DND-41 (cell line): ENCODE results near the gene NFIA.

Experiments used
- ATAC-seq: fragments of 200-7000 bp; cut with Tn5 transposase; 3 replicates; pipeline ENCODE4 v1.9.1; 2021; ENCODE audit warnings: low read depth; ENCODE audit not compliant: insufficient read depth
- DNase-seq: peaks from one replicate; pipeline ENCODE4 v3.0.0-alpha.2; 2020
- H2AFZ ChIP-seq: 2 replicates; pipeline ENCODE4 v1.6.0; 2012; ENCODE audit warnings: low read depth, low read length
- H3K27ac ChIP-seq: 2 replicates; pipeline ENCODE4 v1.5.1; 2012; ENCODE audit warnings: low read length, inconsistent platforms
- H3K27me3 ChIP-seq: fragments of 200-600 bp; sonication (generic); 2 replicates; pipeline ENCODE4 v1.6.0; 2012; ENCODE audit warnings: low read length, mild to moderate bottlenecking, inconsistent platforms; ENCODE audit not compliant: insufficient read depth, poor library complexity
- H3K36me3 ChIP-seq: 2 replicates; pipeline ENCODE4 v1.5.1; 2012; ENCODE audit warnings: low read length, inconsistent platforms; ENCODE audit not compliant: insufficient read depth
- H3K4me1 ChIP-seq: 2 replicates; pipeline ENCODE4 v1.5.1; 2012; ENCODE audit warnings: mild to moderate bottlenecking, low read length; ENCODE audit not compliant: insufficient read depth
- H3K4me2 ChIP-seq: 2 replicates; pipeline ENCODE4 v1.6.0; 2012; ENCODE audit warnings: mild to moderate bottlenecking, moderate library complexity, low read length, inconsistent platforms; ENCODE audit not compliant: insufficient read depth
- H3K4me3 ChIP-seq, 2 experiments: fragments of 200-600 bp in 1 of 2; shearing (Covaris generic) in 1 of 2; 2 replicates each; pipeline ENCODE4 v1.5.1; 2012 to 2016; ENCODE audit warnings: inconsistent platforms in 2 of 2, low read length in 2 of 2, mild to moderate bottlenecking in 2 of 2, low read depth in 1 of 2, moderate library complexity in 1 of 2
- H3K79me2 ChIP-seq: 2 replicates; pipeline ENCODE4 v1.6.0; 2012; ENCODE audit warnings: low read length, inconsistent platforms; ENCODE audit not compliant: insufficient read depth
- H3K9ac ChIP-seq: 2 replicates; pipeline ENCODE4 v1.6.0; 2012; ENCODE audit warnings: low read depth, mild to moderate bottlenecking, inconsistent platforms, low read length, moderate library complexity
- H3K9me3 ChIP-seq: 2 replicates; pipeline ENCODE4 v1.5.1; 2012; ENCODE audit warnings: low read length, moderate library complexity, mild to moderate bottlenecking, inconsistent platforms; ENCODE audit not compliant: insufficient read depth, severe bottlenecking
- H4K20me1 ChIP-seq: 2 replicates; pipeline ENCODE4 v1.6.0; 2012; ENCODE audit warnings: low read length; ENCODE audit not compliant: insufficient read depth
- EZH2 ChIP-seq: IDR thresholded peaks from 3 replicates; pipeline ENCODE4 v1.6.1; 2012; ENCODE audit warnings: borderline replicate concordance, low read depth, mild to moderate bottlenecking, moderate library complexity, low read length, inconsistent platforms; ENCODE audit not compliant: severe bottlenecking
- TF ChIP-seq, protein P1 (sequence below): IDR thresholded peaks from 2 replicates; pipeline ENCODE4 v1.5.1; 2012; ENCODE audit warnings: borderline replicate concordance, low read length, moderate library complexity, mild to moderate bottlenecking; ENCODE audit not compliant: poor library complexity, severe bottlenecking; ENCODE audit errors: extremely low read depth

NFIA gene

DNA sequence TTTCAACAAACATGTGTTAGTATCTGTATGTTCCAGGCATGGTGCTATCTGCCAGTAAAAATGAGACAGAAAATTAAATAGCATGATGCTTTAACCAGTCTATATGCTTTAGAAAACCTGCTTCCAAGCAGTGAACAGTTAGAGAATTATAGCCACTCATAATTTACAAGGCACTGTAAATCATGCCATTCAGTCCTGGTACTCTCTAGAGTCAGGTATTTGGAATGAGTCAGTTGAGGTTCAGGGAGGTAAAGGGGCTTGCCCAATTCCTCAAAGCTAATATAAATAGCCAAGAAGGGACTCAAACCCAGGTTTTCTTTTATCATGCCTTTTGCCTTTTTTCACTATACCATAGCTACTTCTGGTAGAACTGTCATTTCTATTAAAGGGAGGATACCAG is 184.4 kb downstream of the NFIA start:
- H3K27ac ChIP-seq = no peak overlapping the region
- H3K4me1 ChIP-seq = no peaks in the 10 kb centered on the region
- TF ChIP-seq, protein P1, sequence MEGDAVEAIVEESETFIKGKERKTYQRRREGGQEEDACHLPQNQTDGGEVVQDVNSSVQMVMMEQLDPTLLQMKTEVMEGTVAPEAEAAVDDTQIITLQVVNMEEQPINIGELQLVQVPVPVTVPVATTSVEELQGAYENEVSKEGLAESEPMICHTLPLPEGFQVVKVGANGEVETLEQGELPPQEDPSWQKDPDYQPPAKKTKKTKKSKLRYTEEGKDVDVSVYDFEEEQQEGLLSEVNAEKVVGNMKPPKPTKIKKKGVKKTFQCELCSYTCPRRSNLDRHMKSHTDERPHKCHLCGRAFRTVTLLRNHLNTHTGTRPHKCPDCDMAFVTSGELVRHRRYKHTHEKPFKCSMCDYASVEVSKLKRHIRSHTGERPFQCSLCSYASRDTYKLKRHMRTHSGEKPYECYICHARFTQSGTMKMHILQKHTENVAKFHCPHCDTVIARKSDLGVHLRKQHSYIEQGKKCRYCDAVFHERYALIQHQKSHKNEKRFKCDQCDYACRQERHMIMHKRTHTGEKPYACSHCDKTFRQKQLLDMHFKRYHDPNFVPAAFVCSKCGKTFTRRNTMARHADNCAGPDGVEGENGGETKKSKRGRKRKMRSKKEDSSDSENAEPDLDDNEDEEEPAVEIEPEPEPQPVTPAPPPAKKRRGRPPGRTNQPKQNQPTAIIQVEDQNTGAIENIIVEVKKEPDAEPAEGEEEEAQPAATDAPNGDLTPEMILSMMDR = no peak
- TF ChIP-seq EZH2 = no peak
- H3K79me2 ChIP-seq = no peaks in the 10 kb centered on the region
- no peak overlapping the region for H3K4me3 ChIP-seq
- H4K20me1 ChIP-seq = no peaks in the 10 kb centered on the region
- no peaks in the 10 kb centered on the region for H3K27me3 ChIP-seq
- no peak overlapping the region for H2AFZ ChIP-seq
- H3K4me2 ChIP-seq = no peak overlapping the region
- DNase-seq (no peak), ATAC-seq (no peak)
- no peaks in the 10 kb centered on the region for H3K9me3 ChIP-seq
- no peaks in the 10 kb centered on the region for H3K36me3 ChIP-seq
- no peak overlapping the region for H3K9ac ChIP-seq

DNA sequence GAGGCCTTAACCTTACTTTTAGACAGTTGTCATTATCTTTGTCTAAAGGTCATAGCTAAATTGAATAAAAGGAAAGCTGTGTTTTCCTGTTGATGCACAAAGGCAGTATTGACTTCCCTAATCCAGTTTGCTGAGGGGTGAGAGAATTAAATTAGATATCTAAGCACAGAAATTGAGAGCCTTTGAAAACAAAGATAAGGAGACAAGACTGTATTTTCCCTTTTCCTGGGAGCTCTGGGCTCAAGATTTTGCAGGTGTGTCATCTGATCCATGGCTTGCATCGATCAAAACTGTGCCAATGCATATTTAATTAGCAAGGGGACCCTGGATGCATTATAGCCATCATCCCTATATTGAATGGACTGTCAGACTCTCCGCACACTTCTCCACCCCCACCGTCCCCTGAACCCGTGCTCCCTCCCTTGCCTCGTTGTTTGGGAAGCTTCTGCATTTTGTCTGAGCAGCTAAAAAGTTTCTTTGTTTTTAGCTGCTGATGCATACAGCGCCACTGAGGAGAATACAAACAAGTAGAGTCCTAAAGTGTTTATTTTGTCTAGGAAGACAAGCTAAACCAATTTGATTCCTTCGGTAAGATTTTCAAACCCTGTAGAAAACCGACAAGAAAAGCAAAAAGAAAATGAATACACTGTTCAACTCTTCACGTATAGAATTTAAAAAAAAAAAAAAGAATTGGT is 186.3 kb downstream of the NFIA start:
- Histone ChIP-seq H3K9me3 (no peaks in the 10 kb centered on the region), H3K4me3 (no peak overlapping the region), H3K36me3 (no peaks in the 10 kb centered on the region), H3K9ac (no peak overlapping the region), H4K20me1 (no peaks in the 10 kb centered on the region), H3K4me2 (no peak overlapping the region), H2AFZ (no peak overlapping the region), H3K27me3 (no peaks in the 10 kb centered on the region), H3K27ac (no peak overlapping the region), H3K79me2 (no peaks in the 10 kb centered on the region), H3K4me1 (no peaks in the 10 kb centered on the region)
- ATAC-seq (no peak), DNase-seq (no peak)
- no peak for TF ChIP-seq EZH2
- TF ChIP-seq, protein P1 = no peak

DNA sequence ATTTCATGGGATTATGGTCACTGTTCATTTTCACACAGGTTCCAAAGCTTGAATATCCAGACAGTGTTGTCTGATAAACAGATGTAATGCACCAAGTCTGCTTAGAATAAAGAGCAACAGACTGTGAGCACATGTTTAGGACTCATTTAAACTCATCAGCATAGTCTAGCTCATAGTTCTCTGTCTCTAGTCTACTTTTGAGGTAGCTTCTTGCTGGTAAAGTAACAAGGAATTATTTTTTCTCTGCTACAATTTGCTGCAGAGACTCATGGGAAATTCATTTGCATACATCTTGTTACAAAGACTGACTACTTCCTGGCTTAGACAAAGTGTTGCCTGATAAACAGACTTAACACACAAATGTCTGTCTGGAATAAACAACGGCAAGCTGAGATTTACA is 187.2 kb downstream of the NFIA start:
- H4K20me1 ChIP-seq = no peaks in the 10 kb centered on the region
- no peaks in the 10 kb centered on the region for H3K27me3 ChIP-seq
- TF ChIP-seq, protein P1 = no peak
- no peak for TF ChIP-seq EZH2
- no peaks in the 10 kb centered on the region for H3K36me3 ChIP-seq
- no peak overlapping the region for H2AFZ ChIP-seq
- no peak overlapping the region for H3K27ac ChIP-seq
- no peak overlapping the region for H3K4me3 ChIP-seq
- H3K4me1 ChIP-seq = no peaks in the 10 kb centered on the region
- H3K79me2 ChIP-seq = no peaks in the 10 kb centered on the region
- DNase-seq (no peak), ATAC-seq (no peak)
- no peak overlapping the region for H3K9ac ChIP-seq
- H3K9me3 ChIP-seq = no peaks in the 10 kb centered on the region
- H3K4me2 ChIP-seq = no peak overlapping the region

DNA sequence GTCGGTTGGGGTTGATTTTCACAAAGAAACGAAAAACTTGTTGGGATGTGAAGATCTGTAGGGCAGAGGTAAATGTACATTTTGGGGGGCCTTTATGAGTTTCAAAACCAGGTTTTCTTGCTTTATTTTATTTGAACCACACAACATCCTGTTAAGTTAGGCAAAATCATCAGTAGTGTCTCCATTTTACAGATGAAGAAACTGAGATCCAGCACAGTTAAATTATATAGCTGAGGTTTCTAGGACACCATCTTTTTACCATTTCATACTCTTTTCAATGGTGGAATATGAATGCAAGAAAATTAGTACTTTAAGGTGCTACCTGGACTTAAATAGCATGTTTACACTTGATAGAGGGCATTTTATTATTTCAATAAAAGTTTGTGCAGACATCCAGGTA is 187.7 kb downstream of the NFIA start:
- no peaks in the 10 kb centered on the region for H3K9me3 ChIP-seq
- H2AFZ ChIP-seq = no peak overlapping the region
- H3K27ac ChIP-seq = no peak overlapping the region
- H3K27me3 ChIP-seq = no peaks in the 10 kb centered on the region
- no peaks in the 10 kb centered on the region for H3K36me3 ChIP-seq
- DNase-seq = no peak
- H3K4me2 ChIP-seq = no peak overlapping the region
- TF ChIP-seq EZH2 = no peak
- TF ChIP-seq, protein P1 = no peak
- ATAC-seq = no peak
- H3K4me3 ChIP-seq = no peak overlapping the region
- no peaks in the 10 kb centered on the region for H3K79me2 ChIP-seq
- H3K4me1 ChIP-seq = no peaks in the 10 kb centered on the region
- H3K9ac ChIP-seq = no peak overlapping the region
- H4K20me1 ChIP-seq = no peaks in the 10 kb centered on the region
